IPS DF 6.9 (cell line): ENCODE results near the gene NKD2.
"Not testable (repeated sequence)": the region's sequence is repeated elsewhere in the genome, so short reads cannot be mapped to it uniquely, and the experiment has no call there.

Experiments
- DNase-seq: peaks from one replicate; pipeline ENCODE4 v3.0.0-alpha.2; 2013; ENCODE audit warnings: low read depth, low spot score
- H3K27ac ChIP-seq: one replicate; pipeline ENCODE4 v1.5.1; 2013; ENCODE audit warnings: low read length, control low read depth
- H3K27me3 ChIP-seq: 2 replicates; pipeline ENCODE4 v1.6.1; 2013; ENCODE audit warnings: mild to moderate bottlenecking, low read length; ENCODE audit not compliant: control insufficient read depth, insufficient read depth
- H3K36me3 ChIP-seq: 2 replicates; pipeline ENCODE4 v1.6.1; 2013; ENCODE audit warnings: low read length; ENCODE audit not compliant: control insufficient read depth, insufficient read depth
- H3K4me1 ChIP-seq: 2 replicates; pipeline ENCODE4 v1.6.1; 2013; ENCODE audit warnings: low read length; ENCODE audit not compliant: control insufficient read depth, insufficient read depth
- H3K4me3 ChIP-seq: 2 replicates; pipeline ENCODE4 v1.5.1; 2013; ENCODE audit warnings: mild to moderate bottlenecking, low read length
- H3K9me3 ChIP-seq: 2 replicates; pipeline ENCODE4 v1.6.1; 2013; ENCODE audit warnings: low read length, inconsistent platforms; ENCODE audit not compliant: control insufficient read depth, insufficient read depth
- WGBS: extraction: QIAGEN DNeasy Blood & Tissue Kit; methylation state at CpG from one replicate; pipeline ENCODE4 v1.1.7; 2013; ENCODE audit warnings: mixed read lengths, missing lambda C conversion rate; ENCODE audit not compliant: insufficient read length, insufficient coverage; 5-methylcytosine and 5-hydroxymethylcytosine counted together

The NKD2 gene

GRCh38 chr5:1058083-1058945, 49.7 kb downstream of the NKD2 start:
- DNase-seq = no peak
- no CpG with 5 or more reads among the region's 36 CpGs for WGBS
- H3K9me3 ChIP-seq = no peaks in the 10 kb centered on the region
- no peaks in the 10 kb centered on the region for H3K27me3 ChIP-seq
- H3K4me1 ChIP-seq = no peaks in the 10 kb centered on the region
- peaks cover 39% of the 10 kb centered on the region for H3K36me3 ChIP-seq
- H3K4me3 ChIP-seq = no peak overlapping the region
- H3K27ac ChIP-seq = no peak overlapping the region

GRCh38 chr5:1058988-1059883, 50.6 kb downstream of the NKD2 start:
- WGBS = no CpG with 5 or more reads among the region's 34 CpGs
- no peaks in the 10 kb centered on the region for H3K27me3 ChIP-seq
- H3K27ac ChIP-seq = no peak overlapping the region
- no peak overlapping the region for H3K4me3 ChIP-seq
- H3K9me3 ChIP-seq = no peaks in the 10 kb centered on the region
- no peak for DNase-seq
- H3K36me3 ChIP-seq = peaks cover 41% of the 10 kb centered on the region
- no peaks in the 10 kb centered on the region for H3K4me1 ChIP-seq

GRCh38 chr5:1059884-1060263, 51.3 kb downstream of the NKD2 start:
- H3K27ac ChIP-seq = no peak overlapping the region
- H3K27me3 ChIP-seq = no peaks in the 10 kb centered on the region
- peaks cover 41% of the 10 kb centered on the region for H3K36me3 ChIP-seq
- no peaks in the 10 kb centered on the region for H3K4me1 ChIP-seq
- H3K9me3 ChIP-seq = no peaks in the 10 kb centered on the region
- no CpG with 5 or more reads among the region's 17 CpGs for WGBS
- H3K4me3 ChIP-seq = no peak overlapping the region
- no peak for DNase-seq

- Histone ChIP-seq H3K27me3 (no peaks in the 10 kb centered on the region), H3K4me3 (no peak overlapping the region), H3K4me1 (no peaks in the 10 kb centered on the region), H3K27ac (no peak overlapping the region), H3K36me3 (peaks cover 42% of the 10 kb centered on the region), H3K9me3 (no peaks in the 10 kb centered on the region)
- DNase-seq = no peak
- no CpG with 5 or more reads among the region's 24 CpGs for whole genome bisulfite sequencing
Observed at GRCh38 chr5:1060535-1060981, 52.0 kb downstream of the NKD2 start.

- H3K36me3 ChIP-seq = peaks cover 45% of the 10 kb centered on the region
- DNase-seq = not testable (repeated sequence)
Observed at GRCh38 chr5:1061292-1061691, 52.7 kb downstream of the NKD2 start.

GRCh38 chr5:1061916-1062315, 53.3 kb downstream of the NKD2 start:
- H3K9me3 ChIP-seq = no peaks in the 10 kb centered on the region; the same call in 1 of the 2 replicates
- no peak overlapping the region for H3K4me3 ChIP-seq
- H3K27ac ChIP-seq = no peak overlapping the region
- no peaks in the 10 kb centered on the region for H3K27me3 ChIP-seq
- peaks cover 44% of the 10 kb centered on the region for H3K36me3 ChIP-seq
- no CpG with 5 or more reads among the region's 10 CpGs for WGBS
- DNase-seq = no peak
- no peaks in the 10 kb centered on the region for H3K4me1 ChIP-seq

More at GRCh38 chr5:1061292-1061691, 52.7 kb downstream of the NKD2 start:
- not testable (repeated sequence) for H3K9me3 ChIP-seq, H3K27ac ChIP-seq, H3K27me3 ChIP-seq, H3K4me1 ChIP-seq, H3K4me3 ChIP-seq
- WGBS = no CpG with 5 or more reads among the region's 43 CpGs

GRCh38 chr5:1062761-1063568, 54.4 kb downstream of the NKD2 start:
- no peaks in the 10 kb centered on the region for H3K4me1 ChIP-seq
- no peak overlapping the region for H3K27ac ChIP-seq
- WGBS = no CpG with 5 or more reads among the region's 36 CpGs
- H3K4me3 ChIP-seq = no peak overlapping the region
- no peaks in the 10 kb centered on the region for H3K27me3 ChIP-seq
- H3K36me3 ChIP-seq = peaks cover 40% of the 10 kb centered on the region
- no peak for DNase-seq
- H3K9me3 ChIP-seq = no peaks in the 10 kb centered on the region; the same call in 1 of the 2 replicates

- H3K4me3 ChIP-seq = no peak overlapping the region
- WGBS = no CpG with 5 or more reads among the region's 56 CpGs
- H3K36me3 ChIP-seq = peaks cover 40% of the 10 kb centered on the region
- H3K4me1 ChIP-seq = no peaks in the 10 kb centered on the region
- no peaks in the 10 kb centered on the region; the same call in 1 of the 2 replicates for H3K9me3 ChIP-seq
- H3K27me3 ChIP-seq = no peaks in the 10 kb centered on the region
- no peak for DNase-seq
- no peak overlapping the region for H3K27ac ChIP-seq
Observed at GRCh38 chr5:1063661-1064382, 55.2 kb downstream of the NKD2 start.

GRCh38 chr5:1064383-1065142, 56.0 kb downstream of the NKD2 start:
- Histone ChIP-seq H3K27me3 (no peaks in the 10 kb centered on the region), H3K4me3 (no peak overlapping the region), H3K4me1 (no peaks in the 10 kb centered on the region), H3K27ac (no peak overlapping the region), H3K9me3 (no peaks in the 10 kb centered on the region; the same call in 1 of the 2 replicates), H3K36me3 (peaks cover 35% of the 10 kb centered on the region)
- no peak for DNase-seq
- 89% methylated on average over 3 of the region's 49 CpGs for WGBS
